RWPE1 (cell line): Measurements from ENCODE around the gene ESYT2.

ENCODE experiments used
- CTCF ChIA-PET: fragments of 350-600 bp; sonication (Branson Sonifier 250); formaldehyde crosslinking; extraction: SDS; loops from one replicate; lab custom pipeline; 2021; lab: Yijun Ruan, JAX
- POLR2A ChIA-PET: fragments of 400-600 bp; formaldehyde crosslinking; extraction: SDS; loops from one replicate; lab custom pipeline; 2020; ENCODE audit warnings: antibody characterized with exemption; ENCODE audit not compliant: low non-redundant PET; lab: Yijun Ruan, JAX
- DNase-seq: peaks from one replicate; pipeline ENCODE4 v3.0.0; 2012; ENCODE audit warnings: low spot score
- H3K27ac ChIP-seq: fragments of 450-650 bp; 2 replicates; pipeline ENCODE4 v1.5.1; 2017
- CTCF ChIP-seq: fragments of 450-650 bp; conservative IDR thresholded peaks from 2 replicates; pipeline ENCODE4 v1.5.1; 2017; ENCODE audit warnings: low read depth, mild to moderate bottlenecking

ESYT2 gene

GRCh38 chr7:158682456-158682855 is 146.9 kb downstream of the ESYT2 start:
- ChIA-PET CTCF (no interaction called here), POLR2A (no interaction called here)
- no peak for DNase-seq

More at GRCh38 chr7:158682456-158682855, 146.9 kb downstream of the ESYT2 start:
- H3K27ac ChIP-seq: no peak overlapping the region
- no peak for TF ChIP-seq CTCF
